Dermis microvascular lymphatic vessel endothelial cell (primary cell): ENCODE measurements around the gene CYP27A1. TPM values are rescaled to one million over a fixed set of nuclear protein-coding genes. Genes with fewer than 3 reads are reported as not detected.
"Not testable (repeated sequence)": the region's sequence is repeated elsewhere in the genome, so short reads cannot be mapped to it uniquely, and the experiment has no call there.

Experiments
- DNase-seq, 2 donors: peaks; one replicate each; pipeline versions ENCODE4 v3.0.0 to v3.0.0-alpha.2; 2010; ENCODE audit warnings: low read depth in 2 of 2
- total RNA-seq: library from RNA; depleted of rRNA; stranded (reverse); fragments of >200 nt; gene quantifications from 2 replicates; pipeline ENCODE4 v1.2.1, GENCODE V29; 2014

The CYP27A1 gene
- total RNA-seq, 1 donor from 2014 or later = 6.2 TPM

DNA sequence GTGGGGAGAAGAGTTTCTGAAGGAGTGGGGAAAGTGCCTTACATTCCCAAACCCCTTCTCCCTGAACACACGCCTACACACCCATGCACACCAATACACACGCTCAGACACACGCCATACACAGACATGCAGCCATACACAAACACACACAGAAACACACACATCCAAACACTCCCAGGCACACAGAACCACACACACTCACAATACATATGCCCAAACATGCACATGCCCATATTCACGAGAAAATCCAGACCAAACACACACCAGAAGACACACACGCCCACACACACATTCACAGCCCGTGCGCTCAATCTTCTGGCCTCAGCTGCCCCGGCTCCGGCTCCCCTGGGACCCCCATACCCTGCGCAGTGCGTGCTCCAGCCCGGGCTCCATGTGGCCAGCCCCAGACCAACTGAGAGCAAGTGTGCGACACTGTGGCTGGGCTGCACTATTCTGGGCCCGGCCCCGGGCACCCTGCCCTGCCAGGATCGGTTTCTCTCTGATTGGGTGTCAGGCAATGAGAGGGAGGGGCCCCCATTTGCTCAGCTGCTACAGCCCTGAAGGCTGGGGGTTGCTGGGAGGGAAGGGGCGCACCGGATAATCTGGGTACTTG, 49.5 kb downstream of the CYP27A1 start, which contains the start of gene PRKAG3:
PRKAG3 (minus strand) TSS at position 426 of the 613 bp plus-strand sequence.
- no peak for DNase-seq

DNA sequence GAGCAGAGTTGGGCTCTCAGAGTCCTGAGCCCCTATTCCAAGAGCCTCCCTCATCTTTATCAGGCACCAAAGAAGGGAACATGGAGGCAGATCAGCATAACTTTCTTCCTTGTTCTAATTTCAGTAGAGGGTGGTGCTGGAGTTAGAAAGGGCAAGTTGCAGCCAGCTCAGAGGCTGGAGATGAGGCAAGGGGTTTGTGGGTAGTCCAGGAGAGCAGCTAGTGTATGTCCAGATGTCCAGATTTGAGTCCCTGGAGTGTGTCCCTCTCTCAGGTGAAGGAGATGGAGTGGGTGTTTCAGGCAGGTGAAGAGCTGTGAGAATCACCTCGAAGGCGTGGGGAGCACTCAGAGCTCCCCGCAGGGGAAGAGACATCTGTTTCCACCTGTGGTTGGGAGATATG, 50.1 kb downstream of the CYP27A1 start:
- DNase-seq = no peak

DNA sequence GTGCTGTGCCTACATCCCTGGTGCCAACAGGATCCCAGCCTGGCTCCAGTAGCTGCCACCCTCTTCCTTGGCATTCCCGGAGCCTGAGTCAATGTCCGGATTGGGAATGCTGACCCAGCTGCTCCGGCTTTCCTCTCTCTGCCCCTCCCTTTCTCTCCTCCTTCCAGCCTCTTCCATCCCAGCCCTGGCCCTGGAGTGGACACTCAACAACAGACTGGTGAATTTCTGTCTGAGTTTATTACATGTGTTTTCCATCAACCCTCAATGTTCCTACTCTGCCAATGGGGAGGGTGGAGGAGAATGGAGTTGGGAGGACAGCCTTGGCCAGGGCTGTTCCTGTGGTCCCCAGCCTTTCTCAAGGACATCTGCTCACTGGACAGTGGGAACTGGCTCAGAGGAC, 50.6 kb downstream of the CYP27A1 start:
- DNase-seq = peak in 1 of 2 donors; percentile 50

DNA sequence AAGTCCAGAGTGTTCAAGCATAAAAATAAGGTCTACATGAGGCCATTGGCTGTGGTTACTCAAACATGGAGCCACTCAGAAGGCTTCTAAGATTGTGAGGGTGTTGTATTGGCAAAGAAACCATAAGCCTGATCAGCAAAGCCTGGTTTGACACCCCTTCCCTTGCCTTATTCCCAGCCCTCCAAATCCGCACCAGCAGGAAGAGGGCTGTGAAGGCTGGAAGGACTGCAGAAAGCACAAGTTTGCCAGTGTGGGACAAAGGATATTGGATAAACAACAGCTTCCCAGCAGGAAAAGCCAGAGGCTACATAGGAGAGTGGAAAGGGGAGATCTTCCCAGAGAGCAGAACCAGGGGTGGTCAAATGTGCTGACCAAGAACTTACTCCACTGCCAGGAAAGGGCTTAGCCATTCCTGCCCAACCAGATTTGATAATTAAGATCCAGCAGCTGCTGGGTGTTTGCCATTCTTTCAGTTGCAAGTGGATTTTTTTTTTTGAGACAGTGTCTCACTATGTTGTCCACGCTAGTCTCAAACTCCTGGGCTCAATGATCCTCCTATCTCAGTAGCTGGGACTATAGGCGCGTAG, 51.2 kb downstream of the CYP27A1 start:
- no peak for DNase-seq

DNA sequence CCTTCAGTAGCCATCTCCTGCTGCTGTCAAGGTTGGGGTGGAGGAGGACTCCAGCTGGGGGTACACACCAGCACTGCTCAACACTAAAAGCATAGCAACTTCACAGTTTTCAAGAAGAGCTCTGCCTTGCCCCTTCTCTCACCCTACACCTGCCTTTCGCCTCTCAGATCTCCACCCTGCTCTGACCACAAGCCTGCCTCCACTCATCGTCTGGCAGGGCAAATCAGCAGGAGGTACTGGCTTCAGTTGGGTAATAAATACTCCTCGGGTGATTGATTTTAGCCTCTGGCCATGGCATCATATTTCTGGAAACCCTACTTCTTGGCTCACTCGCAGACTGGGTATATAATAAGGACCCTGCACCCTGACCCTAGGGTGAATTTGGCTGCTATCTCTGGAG, 52.7 kb downstream of the CYP27A1 start:
- DNase-seq = no peak

DNA sequence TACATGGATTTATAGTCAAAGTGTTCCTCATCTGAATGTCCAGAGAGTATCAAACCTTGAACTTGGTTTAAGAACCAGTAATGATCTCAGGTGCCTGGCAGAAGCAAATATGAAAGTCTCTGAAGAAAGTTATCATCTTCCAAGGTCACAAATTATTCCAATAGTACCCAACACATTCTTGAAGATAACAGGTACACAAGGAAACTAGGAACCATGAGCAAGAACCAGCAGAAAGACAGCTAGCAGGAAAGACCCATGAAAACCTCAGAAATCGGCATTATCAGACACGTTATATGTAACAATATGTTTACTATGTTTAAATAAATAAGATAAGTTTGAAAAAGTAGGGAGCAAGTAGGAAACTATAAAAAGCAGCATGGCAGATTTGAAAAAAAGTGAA, 55.5 kb downstream of the CYP27A1 start:
- DNase-seq = no peak

DNA sequence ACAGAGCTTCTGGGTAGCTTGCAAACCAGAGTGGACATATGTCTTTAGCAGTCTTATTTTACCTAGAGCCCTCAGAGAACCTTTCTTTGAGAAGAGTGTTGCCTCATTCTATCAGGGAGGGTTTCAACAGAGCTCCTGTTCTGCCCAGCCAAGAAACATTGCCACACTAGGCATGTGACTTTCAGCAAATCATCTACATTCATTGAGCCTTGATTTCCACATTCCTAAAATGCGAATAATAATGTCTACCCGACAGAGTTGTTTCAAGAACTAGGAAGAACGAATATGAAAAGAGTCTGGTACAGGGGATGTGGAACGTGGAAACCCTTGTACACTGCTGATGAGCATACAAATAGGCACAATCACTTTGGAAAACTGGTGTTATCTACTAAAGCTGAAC, 57.5 kb downstream of the CYP27A1 start:
- DNase-seq = no peak

DNA sequence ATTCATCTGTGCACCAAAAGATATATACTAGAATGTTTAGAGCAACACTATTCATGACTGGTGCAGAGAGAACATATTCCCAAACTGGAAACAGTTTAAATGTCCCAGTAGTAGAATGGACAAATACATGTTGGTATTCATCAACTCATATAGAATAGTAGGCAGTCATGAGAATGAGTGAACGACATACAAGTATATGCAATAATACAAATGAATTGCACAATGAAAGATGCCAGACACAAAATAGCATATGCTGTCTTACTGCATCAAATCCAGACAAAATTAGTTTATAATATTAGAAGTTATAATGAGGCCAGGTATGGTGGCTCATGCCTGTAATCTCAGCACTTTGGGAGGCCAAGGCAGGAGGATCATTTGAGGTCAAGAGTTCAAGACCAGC, 57.9 kb downstream of the CYP27A1 start:
- no peak for DNase-seq

DNA sequence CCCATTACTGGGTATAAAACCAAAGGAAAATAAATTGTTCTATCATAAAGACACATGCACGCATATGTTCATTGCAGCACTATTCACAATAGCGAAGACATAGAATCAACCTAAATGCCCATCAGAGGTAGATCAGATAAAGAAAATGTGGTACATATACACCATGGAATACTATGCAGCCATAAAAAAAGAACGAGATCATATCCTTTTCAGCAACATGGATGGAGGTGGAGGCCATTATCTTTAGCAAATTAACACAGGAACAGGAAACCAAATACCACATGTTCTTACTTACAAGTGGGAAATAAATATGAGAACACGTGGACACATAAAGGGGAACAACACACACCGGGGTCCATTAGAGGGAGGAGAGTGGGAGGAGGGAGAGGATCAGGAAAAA, 62.4 kb downstream of the CYP27A1 start:
- not testable (repeated sequence) for DNase-seq

DNA sequence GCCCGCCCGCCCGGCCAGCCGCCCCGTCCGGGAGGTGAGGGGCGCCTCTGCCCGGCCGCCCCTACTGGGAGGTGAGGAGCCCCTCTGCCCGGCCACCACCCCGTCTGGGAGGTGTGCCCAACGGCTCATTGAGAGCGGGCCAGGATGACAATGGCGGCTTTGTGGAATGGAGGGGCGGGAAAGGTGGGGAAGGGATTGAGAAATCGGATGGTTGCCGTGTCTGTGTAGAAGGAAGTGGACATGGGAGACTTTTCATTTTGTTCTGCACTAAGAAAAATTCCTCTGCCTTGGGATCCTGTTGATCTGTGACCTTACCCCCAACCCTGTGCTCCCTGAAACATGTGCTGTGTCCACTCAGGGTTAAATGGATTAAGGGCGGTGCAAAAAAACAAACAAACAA, 65.0 kb downstream of the CYP27A1 start:
- DNase-seq = not testable (repeated sequence)

DNA sequence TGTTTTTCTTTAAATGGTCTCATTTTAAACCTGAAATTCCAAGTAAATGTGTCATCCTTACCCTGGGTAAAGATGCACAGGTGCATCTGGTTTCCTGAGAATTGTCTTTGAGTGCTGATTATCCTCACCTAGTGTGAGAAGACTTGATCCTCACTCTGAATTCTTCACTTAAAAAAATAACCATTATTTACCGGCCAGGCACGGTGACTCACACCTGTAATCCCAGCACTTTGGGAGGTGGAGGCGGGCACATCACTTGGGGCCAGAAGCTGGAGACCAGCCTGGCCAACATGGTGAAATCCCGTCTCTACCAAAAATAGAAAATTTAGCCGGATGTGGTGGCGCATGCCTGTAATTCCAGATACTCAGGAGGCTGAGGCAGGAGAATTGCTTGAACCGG, 67.8 kb downstream of the CYP27A1 start:
- no peak for DNase-seq

DNA sequence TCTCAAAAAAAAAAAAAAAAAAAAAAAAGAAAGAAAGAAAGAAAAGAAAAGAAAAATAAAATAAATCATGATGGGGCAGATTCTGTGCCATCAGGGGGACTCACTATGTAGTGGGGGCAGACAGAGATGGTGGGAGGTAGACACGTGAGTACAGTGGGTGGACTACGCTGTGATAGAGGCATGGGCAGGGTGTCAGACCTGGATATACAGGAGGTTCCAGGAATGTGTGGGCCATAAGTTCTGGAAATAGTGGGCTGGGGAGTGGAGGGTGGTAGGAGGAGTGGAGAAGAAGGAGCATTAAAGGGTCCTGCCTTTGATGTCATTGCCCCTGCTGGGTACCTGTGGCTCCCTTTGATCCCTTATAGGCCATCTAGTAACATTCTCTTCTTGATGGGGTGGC, 68.8 kb downstream of the CYP27A1 start:
- no peak for DNase-seq

DNA sequence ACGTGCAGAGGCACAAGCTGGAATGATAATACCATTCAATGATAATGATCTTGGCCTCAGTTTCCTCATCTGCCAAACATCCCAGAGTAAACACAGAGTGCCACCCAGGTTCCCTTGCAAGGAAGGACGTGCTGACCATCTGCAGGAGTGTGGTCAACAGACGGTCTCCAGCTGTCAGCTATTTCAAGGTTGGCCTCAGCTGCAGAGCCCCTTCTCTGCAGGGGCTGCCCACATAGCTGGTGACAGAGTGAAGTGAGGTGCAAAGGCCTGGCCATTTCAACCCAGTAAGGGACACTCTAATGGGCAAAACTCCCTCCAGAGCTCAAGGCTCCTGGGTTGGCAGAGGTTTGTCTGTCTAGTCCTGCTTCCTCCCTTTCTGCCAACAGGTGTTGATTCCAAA, 69.3 kb downstream of the CYP27A1 start:
- no peak for DNase-seq

DNA sequence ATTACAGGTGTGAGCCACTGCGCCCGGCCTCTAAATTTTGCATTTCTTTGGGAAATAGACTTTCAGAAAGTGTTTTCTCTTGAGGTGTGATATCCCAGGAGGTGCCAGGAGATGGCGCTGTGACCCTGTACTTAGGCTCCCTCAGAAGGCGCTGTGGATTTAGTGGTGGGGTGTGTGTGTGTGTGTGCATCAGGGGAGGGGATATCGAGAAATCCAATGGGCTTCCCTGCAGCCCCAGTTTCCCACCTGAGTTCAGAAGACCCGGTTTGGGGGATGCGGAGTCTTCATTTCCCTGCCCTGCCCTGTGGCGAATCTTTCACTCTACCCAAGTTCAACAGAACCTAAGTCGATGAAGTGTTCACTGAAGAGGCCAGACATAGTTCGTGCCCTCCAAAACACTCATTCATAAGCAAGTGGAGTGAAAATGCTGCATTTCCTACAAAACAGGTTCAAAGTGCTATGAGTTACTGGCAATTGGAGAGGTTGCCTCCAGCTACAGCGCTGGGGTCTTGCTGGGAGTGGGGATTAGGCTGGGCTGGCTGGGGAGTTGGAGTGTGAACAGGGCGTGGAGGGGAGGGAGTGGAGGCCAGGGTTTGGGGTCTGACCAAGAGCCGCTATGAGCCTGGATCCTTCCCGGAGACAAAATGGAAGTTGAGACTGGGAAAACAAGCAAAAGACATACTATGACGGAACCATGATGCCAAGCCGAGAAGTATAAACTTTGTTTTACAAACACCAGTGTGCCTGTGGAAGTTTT, 71.1 kb downstream of the CYP27A1 start:
- peak; percentile 14 to 66 for DNase-seq

DNA sequence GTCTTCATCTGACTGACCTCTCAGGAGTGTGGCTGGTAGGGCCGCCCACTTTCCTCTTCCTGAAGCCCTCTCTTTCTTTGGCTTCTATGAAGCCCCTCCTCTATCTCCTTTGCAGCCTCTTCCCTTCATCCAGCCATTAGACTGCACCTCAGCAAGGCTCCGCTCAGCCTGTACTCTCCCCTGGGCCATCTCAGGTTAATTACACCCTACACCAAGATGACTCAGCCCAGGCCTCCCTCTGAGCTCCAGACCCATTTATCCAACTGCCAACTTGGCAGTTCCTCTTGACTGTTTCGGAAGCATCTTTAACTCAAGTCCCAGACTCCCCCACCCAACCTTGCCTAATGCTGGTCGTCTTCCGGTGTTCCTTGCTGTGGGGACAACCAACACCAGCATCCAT, 71.8 kb downstream of the CYP27A1 start:
- DNase-seq = no peak

DNA sequence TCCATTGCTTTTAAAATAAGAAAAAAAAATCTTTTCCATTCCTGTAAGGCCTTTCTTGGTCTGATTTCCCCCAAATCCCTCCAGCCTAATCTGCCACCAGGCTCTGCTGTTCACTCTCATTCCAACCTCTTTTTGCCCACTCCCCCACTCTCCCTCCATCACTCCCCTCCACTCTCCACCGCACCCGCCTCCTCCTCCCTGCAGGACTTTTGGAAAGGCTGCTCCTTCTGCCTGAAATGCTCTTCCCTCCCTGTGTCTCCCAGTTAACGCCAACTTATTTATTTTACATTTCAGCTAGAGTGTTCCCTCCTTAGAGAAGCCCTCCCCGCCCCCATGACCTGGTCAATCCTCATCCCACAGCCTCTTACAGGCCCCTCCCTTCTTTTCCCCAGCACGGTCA, 72.9 kb downstream of the CYP27A1 start:
- no peak for DNase-seq

DNA sequence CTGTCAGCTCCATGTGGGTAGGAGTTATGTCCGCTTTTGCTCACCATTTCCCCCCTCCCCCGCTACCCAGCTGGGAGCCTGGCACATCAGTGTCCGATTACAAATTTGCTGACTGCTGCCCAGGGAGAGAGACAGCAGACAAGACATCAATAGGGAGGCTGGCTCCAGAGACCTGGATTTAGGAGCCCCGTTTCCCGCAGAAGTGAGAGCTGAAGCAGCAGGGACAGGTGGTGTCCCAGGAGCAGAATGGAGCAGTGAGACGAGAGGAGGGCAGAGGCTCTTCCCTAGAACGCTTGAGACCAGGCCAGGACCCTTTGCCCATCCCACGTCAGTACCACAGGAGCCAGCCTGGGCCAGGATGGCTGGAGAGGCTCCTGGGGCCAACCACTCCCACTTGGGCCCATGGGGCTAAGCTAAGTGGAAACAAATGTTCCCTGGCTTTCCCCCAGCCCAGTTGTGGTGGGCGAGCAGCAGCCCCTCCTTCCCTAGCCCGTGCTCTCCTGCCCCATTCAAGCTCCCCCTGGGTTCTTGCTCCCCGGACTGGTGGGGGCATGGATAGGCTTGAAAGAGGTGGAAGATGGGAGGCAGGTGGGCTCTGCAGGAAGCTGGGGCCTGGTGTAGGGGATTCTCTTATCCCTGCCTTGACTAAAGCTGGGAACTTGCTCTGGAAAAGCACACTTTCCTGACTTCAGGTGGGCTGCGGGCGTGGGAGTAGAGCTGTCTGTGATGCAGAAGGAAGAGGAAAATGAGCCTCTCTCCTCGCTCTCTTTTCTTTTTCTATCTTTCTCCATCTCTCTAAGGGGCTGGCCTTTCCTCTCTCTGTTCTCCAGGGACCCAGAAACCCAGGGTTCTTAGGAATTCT, 73.6 kb downstream of the CYP27A1 start:
- DNase-seq = no peak

DNA sequence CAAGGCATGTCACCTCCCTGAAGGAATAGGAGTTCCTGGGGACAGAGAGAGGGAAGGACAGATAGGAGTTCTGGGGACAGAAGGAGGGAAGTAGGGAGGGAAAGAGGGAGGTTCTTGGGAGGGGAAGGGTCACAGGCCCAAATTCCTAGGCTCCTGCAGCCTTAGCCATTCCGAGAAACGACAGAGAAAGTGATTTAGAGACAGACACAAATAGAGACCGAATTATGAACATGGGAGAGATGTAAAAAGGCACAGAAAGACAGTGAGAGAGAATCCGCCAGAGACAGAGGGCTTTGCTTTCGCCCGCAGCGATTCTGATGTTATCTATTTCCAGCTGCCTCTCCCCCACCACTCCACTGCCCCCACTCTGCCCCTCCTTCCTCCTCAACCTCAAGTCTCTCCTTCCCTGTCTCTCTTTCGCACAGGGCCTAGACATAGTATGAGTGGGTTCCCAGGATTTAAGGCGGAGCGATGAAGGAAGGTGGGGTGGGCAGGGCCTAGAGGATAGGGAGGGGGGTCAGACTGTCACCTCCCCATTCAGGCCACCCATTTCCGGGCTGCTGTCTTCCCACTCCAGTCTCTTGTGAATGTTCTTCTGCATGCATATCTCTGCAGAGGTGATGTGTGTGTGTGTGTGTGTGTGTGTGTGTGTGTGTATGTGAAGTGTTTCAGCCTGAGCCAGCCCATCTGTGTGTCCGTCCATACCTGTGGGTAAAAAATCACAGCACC, 74.4 kb downstream of the CYP27A1 start:
- no peak for DNase-seq

DNA sequence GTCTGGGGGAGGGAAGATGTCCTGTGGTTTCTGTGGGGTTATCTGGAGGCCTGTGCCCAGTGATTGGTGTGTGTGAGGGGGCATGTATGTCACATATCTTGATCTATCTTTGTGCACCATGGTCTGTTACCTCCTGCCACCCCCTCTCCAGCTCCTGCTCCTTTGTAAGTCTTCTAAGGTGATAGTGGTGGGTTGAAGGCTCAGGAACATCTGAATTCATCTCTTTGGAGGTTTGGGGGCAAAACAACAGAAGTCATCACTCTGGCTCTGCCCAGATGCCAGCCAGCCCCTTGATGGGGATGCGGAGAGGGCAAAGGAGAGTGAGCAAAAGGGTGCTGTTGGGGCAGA, 74.9 kb downstream of the CYP27A1 start:
- DNase-seq = no peak

DNA sequence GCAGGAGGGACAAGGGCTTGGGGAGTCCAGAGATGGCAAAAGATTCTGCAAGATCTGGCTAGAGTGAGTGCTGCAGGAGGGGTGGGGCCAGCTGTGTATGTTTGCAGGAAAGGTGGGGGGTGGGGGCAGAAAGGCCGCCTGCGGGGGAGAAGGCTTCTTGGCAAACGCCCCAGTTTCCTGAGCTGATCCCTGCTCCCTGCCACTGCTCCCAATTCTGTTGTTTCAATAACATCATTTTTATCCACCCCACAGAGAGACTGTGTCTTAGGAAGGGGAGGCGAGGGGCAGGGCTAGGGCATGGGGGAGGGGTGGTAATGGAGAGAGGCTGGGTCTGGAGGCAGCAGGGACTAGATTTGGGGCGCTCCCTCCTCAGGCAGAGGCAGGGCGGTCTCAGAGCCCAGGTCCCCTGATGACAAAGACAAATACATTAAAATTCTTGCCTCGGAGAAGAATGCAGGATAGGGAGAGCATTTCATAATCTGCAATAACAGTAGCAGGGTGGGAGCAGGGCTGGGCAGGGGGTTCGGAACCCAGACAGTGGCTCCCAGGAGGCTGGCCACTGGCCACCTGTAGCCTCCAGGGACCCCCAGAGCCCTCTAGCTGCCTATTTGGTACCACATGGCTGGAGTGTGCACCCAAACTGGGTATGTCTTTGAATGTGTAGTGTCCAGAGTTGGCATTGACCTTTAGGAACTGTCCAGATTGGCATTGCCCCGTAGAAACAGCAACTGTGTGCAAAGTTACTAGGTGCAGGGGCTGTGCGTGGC, 75.6 kb downstream of the CYP27A1 start:
- no peak for DNase-seq

DNA sequence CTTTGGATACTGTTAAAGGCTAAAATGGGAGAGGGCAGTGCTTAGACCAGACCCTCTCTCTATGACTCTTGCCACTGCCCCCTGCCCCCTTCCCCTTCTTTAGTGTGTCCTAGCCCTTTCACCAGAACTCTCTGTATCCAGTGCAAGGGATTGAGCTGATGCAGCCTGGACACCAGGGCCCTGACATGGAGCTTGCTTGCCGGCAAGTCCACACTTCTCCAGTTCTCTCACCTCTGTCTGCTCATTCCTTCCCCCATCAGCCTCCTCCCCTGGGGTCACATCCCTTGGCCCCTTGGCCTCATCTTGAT, 76.1 kb downstream of the CYP27A1 start:
- no peak for DNase-seq
